Vagina (tissue), 2 donors: Measurements from ENCODE around the gene PLP2. TPM values are rescaled to one million over a fixed set of nuclear protein-coding genes. Genes with fewer than 3 reads are reported as not detected.
"Not testable (repeated sequence)": the region's sequence is repeated elsewhere in the genome, so short reads cannot be mapped to it uniquely, and the experiment has no call there.

Experiments
- DNase-seq, 2 donors: peaks; one replicate each; pipeline ENCODE4 v3.0.0-alpha.2; 2017; ENCODE audit errors: extremely low spot score in 2 of 2
- H3K27ac ChIP-seq: fragments of 200-600 bp; sonication (generic); one replicate; pipeline ENCODE4 v1.5.1; 2019
- H3K27me3 ChIP-seq: fragments of 200-600 bp; sonication (generic); one replicate; pipeline ENCODE4 v1.5.1; 2019
- H3K36me3 ChIP-seq, 2 donors: fragments of 200-600 bp; sonication (generic); one replicate each; pipeline ENCODE4 v1.5.1; 2017 to 2019
- H3K4me1 ChIP-seq: fragments of 200-600 bp; sonication (generic); one replicate; pipeline ENCODE4 v1.5.1; 2019
- H3K4me3 ChIP-seq, 2 donors: fragments of 200-600 bp; sonication (generic); 1 replicate in 1 of 2; 2 replicates in 1 of 2; pipeline ENCODE4 v1.5.1; 2016 to 2019
- H3K9me3 ChIP-seq: fragments of 200-600 bp; sonication (generic); one replicate; pipeline ENCODE4 v1.5.1; 2019
- CTCF ChIP-seq, 3 experiments: fragments of 450-650 bp in 2 of 3; fragments of 200-600 bp in 1 of 3; sonication (generic) in 1 of 3; IDR thresholded peaks; one replicate each; pipeline ENCODE4 v1.5.1; 2017 to 2019; ENCODE audit warnings: antibody characterized with exemption in 3 of 3, mild to moderate bottlenecking in 2 of 3, moderate library complexity in 2 of 3
- POLR2A ChIP-seq, 2 donors: fragments of 450-650 bp; IDR thresholded peaks; one replicate each; pipeline ENCODE4 v1.6.1; 2017; ENCODE audit warnings: antibody characterized with exemption in 2 of 2, mild to moderate bottlenecking in 2 of 2, moderate library complexity in 2 of 2
- POLR2AphosphoS5 ChIP-seq, 2 donors: sonication (generic); formaldehyde crosslinking; IDR thresholded peaks; one replicate each; pipeline ENCODE4 v1.9.0; 2017; ENCODE audit warnings: antibody characterized with exemption in 2 of 2, mild to moderate bottlenecking in 2 of 2, low read depth in 1 of 2; ENCODE audit not compliant: insufficient read depth in 1 of 2
- intact Hi-C: fragments of 100-400 bp; cut with DNase I; formaldehyde crosslinking; loops from one replicate; pipeline ENCODE4 v1.15.1; 2023
- total RNA-seq: library from RNA; depleted of rRNA; stranded (reverse); fragments of >200 nt; gene quantifications from one replicate; pipeline ENCODE4 v1.2.3, GENCODE V29; 2016

PLP2 gene
- total RNA-seq, 1 donor from 2014 or later = 81.3 TPM

- Histone ChIP-seq H3K9me3 (no peaks in the 10 kb centered on the region), H3K4me3 (peak overlapping the region; percentile 63 to 73), H3K36me3 (no peaks in the 10 kb centered on the region), H3K4me1 (peaks cover 12% of the 10 kb centered on the region), H3K27ac (peak overlapping the region; percentile 90), H3K27me3 (no peaks in the 10 kb centered on the region)
- intact Hi-C loops = loop anchor here (10.0 kb wide), 1 partner anchor 98 kb away; the partner anchor contains the start of genes PRAF2 and WDR45
- no peak for DNase-seq
- TF ChIP-seq CTCF (IDR thresholded peaks at IDR 0.05) = no peak
- TF ChIP-seq POLR2AphosphoS5 (IDR thresholded peaks at IDR 0.05; ENCODE audit: insufficient read depth in 1 of 2, low read depth in 1 of 2) = peak; percentile 31 to 43
- TF ChIP-seq POLR2A (IDR thresholded peaks at IDR 0.05) = no peak
These were observed 632 bp downstream of the PLP2 start for GRCh38 chrX:49172280-49172780.

DNA sequence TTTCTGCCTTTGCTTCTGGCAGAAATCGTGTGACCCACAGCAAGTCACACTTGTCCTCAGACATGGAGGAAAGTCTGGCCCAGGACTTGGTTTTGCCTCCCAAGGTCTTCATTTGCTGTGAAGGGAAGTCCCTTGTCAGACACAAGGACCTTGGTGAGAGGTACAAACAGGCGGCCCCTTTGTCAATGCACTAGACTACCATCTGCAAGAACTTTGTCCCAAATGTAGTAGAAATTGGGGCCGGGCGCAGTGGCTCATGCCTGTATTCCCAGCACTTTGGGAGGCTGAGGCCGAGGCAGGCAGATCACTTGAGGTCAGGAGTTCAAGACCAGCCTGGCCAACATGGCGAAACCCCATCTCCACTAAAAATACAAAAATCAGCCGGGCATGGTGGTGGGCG lies 1.8 kb downstream of the PLP2 start:
- intact Hi-C loops = loop anchor here (10.0 kb wide), 1 partner anchor 99 kb away; the partner anchor contains the start of genes PRAF2 and WDR45
- not testable (repeated sequence) for DNase-seq, H3K36me3 ChIP-seq, H3K27me3 ChIP-seq, H3K9me3 ChIP-seq
- H3K27ac ChIP-seq = peak overlapping the region; percentile 90
- peaks cover 12% of the 10 kb centered on the region for H3K4me1 ChIP-seq
- peak overlapping the region in 1 of 2 donors; percentile 73 for H3K4me3 ChIP-seq

- H3K4me3 ChIP-seq = no peak overlapping the region
- no peaks in the 10 kb centered on the region for H3K27me3 ChIP-seq
- no peaks in the 10 kb centered on the region for H3K36me3 ChIP-seq
- H3K27ac ChIP-seq = peak overlapping the region; percentile 90
- TF ChIP-seq POLR2AphosphoS5 (IDR thresholded peaks at IDR 0.05; ENCODE audit: insufficient read depth in 1 of 2, low read depth in 1 of 2) (no peak), POLR2A (IDR thresholded peaks at IDR 0.05) (no peak), CTCF (IDR thresholded peaks at IDR 0.05) (no peak)
- no peaks in the 10 kb centered on the region for H3K9me3 ChIP-seq
- peaks cover 12% of the 10 kb centered on the region for H3K4me1 ChIP-seq
- no peak for DNase-seq
- intact Hi-C loops = loop anchor here (10.0 kb wide), 1 partner anchor 100 kb away; the partner anchor contains the start of genes PRAF2 and WDR45
These were observed 3.0 kb downstream of the PLP2 start for GRCh38 chrX:49174723-49175122.

GRCh38 chrX:49175435-49176274 lies 4.0 kb downstream of the PLP2 start:
- Histone ChIP-seq H3K27me3 (no peaks in the 10 kb centered on the region), H3K9me3 (no peaks in the 10 kb centered on the region), H3K4me1 (peaks cover 12% of the 10 kb centered on the region), H3K4me3 (no peak overlapping the region), H3K27ac (peak overlapping the region; percentile 60), H3K36me3 (no peaks in the 10 kb centered on the region)
- intact Hi-C loops = loop anchor here (10.0 kb wide), 1 partner anchor 101 kb away; the partner anchor contains the start of genes PRAF2 and WDR45
- TF ChIP-seq CTCF (IDR thresholded peaks at IDR 0.05) (no peak), POLR2AphosphoS5 (IDR thresholded peaks at IDR 0.05; ENCODE audit: insufficient read depth in 1 of 2, low read depth in 1 of 2) (no peak), POLR2A (IDR thresholded peaks at IDR 0.05) (no peak)
- no peak for DNase-seq

GRCh38 chrX:49176421-49177326 lies 5.0 kb downstream of the PLP2 start:
- peaks cover 12% of the 10 kb centered on the region for H3K4me1 ChIP-seq
- intact Hi-C loops = loop anchor here (10.0 kb wide), 1 partner anchor 102 kb away; the partner anchor contains the start of genes PRAF2 and WDR45
- no peak overlapping the region for H3K4me3 ChIP-seq
- H3K36me3 ChIP-seq = no peaks in the 10 kb centered on the region
- no peaks in the 10 kb centered on the region for H3K27me3 ChIP-seq
- DNase-seq = no peak
- no peak for TF ChIP-seq POLR2AphosphoS5 (IDR thresholded peaks at IDR 0.05; ENCODE audit: insufficient read depth in 1 of 2, low read depth in 1 of 2)
- no peak for TF ChIP-seq CTCF (IDR thresholded peaks at IDR 0.05)
- no peak for TF ChIP-seq POLR2A (IDR thresholded peaks at IDR 0.05)
- H3K9me3 ChIP-seq = no peaks in the 10 kb centered on the region
- peak overlapping the region; percentile 60 for H3K27ac ChIP-seq
